NCI-H2107 treated with DMSO at 0.1 percent for 48 hours (cell line): ENCODE measurements around the gene SAC3D1.
"Not testable (repeated sequence)": the region's sequence is repeated elsewhere in the genome, so short reads cannot be mapped to it uniquely, and the experiment has no call there.

ENCODE experiments used
- DNase-seq: peaks from one replicate; lab custom pipeline; 2025; ENCODE audit not compliant: unreplicated experiment; lab: John Stamatoyannopoulos, UW

Gene SAC3D1

DNA sequence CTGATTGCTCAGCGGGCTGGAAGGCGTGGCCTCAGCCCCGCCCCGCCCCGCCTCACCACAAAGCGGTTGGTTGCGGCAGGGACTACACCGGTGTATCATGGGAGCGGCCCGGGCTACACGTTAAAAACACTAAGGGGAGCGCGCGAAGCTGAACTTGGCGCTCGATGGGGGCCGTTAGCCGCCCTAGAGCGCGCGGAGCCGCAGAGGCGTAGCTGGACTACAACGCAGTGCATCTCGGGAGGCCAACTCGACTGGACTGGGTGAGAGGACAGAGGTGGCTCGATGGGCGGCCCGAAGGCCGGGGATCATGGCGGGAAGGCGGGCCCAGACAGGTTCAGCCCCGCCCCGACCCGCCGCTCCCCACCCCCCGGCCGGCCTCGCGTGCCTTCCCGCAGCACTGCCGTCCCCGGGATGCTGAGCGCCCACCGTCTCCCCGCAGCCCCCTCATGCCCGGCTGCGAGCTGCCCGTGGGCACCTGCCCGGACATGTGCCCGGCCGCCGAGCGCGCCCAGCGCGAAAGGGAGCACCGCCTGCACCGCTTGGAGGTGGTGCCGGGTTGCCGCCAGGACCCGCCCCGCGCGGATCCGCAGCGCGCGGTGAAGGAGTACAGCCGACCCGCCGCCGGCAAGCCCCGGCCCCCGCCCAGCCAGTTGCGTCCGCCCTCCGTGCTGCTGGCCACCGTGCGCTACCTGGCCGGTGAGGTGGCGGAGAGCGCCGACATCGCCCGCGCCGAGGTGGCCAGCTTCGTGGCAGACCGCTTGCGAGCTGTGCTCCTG, at the start of gene SAC3D1:
SAC3D1 (plus strand) TSS at position 364 of the 776 bp plus-strand sequence; CDS start at position 447, 83 bp downstream.
- DNase-seq = peak; percentile 87

DNA sequence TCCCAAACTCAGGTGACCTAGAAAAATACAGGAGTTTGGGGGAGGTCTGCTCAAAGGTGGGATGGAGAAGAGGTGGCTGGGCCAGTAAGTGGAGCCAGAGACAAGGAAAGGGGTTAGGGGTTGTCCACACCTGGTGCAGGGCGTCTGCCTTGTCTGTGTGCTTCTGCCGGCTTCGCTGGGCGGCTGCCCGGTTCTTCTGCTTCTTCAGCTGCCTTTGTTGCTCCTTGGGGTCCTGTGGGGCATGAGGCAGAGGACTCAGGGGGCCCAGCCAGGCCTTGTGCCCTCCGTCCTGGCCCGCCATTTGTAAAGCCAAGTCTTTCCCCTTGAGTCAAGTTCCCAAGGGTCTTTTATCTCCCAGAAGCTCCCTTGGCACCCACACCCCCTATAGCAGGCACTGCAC, 46.7 kb upstream of the SAC3D1 start:
- DNase-seq = no peak

DNA sequence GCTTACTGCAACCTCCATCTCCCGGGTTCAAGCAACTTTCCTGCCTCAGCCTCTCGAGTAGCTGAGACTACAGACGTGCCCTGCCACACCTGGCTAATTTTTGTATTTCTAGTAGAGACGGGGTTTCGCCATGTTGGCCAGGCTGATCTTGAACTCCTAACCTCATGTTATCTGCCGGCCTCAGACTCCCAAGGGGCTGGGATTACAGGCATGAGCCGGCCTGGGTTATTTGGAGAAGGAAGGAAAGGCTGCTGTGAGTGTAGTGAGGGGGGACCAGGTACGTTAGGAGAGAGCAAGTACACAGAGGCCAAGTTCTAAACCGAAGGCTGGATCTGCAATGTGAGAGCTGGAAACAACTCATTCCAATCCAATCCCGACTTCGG, 44.7 kb upstream of the SAC3D1 start:
- DNase-seq = no peak

DNA sequence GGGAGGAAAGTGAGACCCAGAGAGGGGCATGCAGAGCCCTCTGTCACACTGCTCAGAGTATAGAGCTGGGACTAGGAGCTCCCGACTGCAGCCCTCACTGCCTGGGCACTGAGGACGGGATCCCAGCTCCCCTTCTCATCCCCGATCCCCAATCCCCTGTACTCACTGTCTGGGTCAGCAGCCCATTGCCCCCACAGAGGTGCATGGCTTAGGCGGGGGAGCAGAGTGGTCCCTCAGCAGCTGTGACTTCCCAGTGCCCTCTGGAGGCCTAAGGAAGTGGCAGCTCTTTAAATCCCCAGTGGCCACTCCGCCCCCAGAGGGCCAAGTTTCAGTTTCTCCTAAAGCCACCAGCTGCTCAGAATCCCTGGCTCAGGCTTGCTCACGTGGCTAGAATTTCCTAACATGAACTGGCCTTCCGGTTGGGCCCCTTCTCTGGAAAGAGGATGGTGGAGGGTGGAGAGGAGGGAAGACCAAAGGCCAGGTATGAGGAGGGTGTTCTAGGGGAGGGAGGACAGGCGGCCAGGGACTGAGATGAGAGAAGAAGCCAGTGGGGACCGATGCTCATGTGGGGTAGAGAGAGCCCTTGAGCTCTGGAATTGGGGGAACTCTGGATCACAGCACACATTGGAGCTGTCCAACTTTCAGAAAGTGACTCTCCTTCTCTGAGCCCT, 44.2 kb upstream of the SAC3D1 start, which contains the start of gene BATF2:
BATF2 (minus strand) TSS at position 262 of the 671 bp plus-strand sequence; CDS start at position 205, 57 bp downstream.
- DNase-seq = peak; percentile 83

DNA sequence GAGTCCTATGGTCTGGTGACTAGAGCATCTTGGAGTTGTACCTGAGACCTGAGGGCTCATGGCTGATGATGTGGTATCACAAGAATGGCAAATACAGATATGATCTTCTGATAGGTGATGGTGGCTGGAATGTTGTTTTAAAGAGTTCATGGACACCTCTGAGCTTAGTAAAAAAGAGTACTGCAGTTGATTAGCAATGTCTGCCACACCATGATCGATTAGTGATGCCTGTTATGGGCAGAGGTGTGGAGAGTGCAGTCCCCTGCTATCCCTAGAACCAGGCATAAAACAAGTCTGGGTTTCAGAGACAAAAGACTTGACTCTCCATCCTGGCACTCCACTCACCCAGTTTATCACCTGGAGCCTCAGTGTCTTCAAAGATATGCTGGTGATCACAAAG, 42.9 kb upstream of the SAC3D1 start:
- no peak for DNase-seq

DNA sequence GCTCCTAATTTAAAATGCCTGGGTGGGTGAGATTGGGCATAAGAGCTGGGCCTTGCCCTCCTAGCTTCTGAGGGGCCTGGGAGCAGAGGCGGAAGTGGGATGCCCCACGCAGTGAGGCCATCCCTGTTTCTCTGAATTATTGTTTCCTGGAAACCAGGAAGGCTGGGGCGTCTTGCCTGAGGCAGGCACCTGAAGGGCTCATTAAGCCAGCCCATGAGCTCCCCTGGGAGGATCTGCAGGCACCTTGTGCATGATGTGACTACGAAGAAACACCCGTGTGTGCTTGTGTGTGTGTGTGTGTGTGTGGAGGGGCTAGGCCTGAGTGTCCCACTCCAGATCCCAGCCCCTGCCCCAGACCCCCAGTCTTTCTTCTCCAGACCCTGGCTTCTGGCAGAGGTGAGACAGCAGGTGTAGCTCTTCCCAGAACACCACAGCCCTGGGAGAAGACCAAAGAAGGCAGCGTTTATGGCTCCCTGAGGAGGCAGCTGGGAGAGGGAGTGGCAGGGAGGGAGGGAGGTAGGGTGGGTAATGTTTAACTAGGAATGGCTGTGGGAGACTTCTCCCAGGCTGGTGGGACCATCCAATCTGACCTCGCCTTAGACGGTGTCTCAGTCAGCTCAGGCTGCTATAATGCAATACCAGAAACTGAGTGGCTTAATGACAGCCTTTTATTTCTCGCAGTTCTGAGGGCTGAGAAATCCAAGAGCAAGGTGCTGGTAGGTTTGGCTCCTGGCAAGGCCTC, 42.1 kb upstream of the SAC3D1 start:
- DNase-seq = peak; percentile 63

DNA sequence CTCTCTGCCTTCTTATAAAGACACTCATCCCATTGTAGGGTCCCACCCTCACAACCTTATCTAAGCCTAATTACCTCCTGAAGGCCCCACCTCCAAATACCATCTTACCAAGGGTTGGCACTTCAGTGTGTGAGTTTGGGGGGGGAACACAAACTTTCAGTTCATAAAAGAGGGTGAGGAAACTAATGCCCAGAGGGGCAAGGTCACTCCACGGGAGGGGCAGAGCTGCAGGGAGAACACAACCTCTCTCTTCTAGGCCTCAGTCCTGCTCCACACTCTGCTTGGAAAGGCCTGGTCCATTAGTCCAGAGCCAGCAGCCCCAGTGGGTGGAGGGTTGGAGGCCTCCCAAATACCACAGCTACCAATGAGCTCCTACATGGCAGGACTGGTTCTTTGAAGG, 41.5 kb upstream of the SAC3D1 start:
- no peak for DNase-seq

DNA sequence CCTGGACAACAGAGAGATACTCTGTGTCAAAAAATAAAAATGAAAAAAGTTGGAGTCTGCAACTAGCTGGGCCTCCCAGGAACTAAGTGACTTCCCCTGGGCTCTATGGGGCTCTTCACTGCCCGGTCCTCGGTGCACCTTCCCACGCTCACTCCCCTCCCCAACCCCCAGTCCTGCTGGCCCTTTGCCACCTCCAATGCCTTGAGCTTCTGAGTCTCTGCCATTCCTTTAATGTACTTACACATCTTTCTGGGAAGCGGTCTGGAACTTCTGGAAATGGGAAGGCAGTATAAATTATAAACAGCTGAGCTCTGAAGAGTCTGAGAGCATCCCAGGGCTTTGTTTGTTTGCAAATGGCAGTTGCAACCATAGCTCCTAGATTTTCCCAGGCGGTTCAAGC, 38.3 kb upstream of the SAC3D1 start:
- no peak for DNase-seq

DNA sequence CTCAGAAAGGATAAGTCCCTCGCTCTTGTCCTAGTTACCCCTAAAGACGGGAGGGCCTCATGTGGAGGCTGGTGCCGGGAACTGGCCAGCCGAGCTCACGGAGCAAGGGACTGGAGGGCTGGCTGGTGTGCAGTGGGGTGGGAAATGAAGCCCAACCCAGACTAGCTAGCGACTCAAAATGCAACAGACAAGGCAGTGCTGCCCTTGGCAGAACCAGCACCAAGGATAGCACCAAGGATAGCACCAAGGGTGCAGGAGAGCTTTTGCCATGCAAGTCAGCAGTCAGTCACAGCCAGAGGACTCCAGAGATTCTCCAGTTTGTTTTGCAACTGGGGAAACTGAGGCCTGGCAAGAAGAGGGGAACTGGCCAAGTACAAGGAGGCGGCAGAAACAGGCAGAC, 37.7 kb upstream of the SAC3D1 start:
- DNase-seq = no peak

DNA sequence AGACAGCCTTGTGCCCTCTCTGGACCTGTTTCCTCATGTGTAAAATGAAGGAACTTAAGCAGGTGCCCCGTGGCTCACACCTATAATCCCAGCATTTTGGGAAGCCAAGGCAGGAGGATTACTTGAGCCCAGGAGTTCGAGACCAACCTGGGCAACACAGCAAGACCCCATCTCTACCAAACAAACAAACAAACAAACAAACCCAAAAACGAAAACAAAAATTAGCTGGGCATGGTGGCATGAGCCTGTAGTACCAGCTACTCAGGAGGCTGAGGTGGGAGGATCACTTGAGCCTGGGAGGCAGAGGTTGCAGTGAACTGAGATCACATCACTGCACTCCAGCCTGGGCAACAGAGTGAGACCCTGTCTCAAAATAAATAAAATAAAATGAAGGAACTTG, 37.0 kb upstream of the SAC3D1 start:
- not testable (repeated sequence) for DNase-seq

DNA sequence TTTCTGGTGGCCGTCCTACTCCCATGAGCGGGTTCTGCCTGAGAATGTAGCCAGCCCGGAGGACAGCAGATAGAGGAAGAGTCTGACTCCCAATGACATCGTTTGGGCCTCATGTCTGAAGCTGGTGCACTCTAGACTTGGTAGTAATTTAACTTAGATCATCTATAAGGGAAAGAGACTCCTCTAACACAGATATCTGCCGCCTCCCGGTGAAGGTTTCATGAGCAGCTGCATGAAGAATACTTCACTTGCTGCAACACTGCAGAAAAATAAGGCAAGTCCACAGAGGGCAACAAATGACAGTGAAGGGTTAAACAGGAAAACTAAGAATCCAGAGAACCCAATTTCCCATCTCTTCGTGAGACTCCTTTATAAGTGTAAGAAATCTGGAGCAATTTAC, 33.0 kb upstream of the SAC3D1 start:
- no peak for DNase-seq

DNA sequence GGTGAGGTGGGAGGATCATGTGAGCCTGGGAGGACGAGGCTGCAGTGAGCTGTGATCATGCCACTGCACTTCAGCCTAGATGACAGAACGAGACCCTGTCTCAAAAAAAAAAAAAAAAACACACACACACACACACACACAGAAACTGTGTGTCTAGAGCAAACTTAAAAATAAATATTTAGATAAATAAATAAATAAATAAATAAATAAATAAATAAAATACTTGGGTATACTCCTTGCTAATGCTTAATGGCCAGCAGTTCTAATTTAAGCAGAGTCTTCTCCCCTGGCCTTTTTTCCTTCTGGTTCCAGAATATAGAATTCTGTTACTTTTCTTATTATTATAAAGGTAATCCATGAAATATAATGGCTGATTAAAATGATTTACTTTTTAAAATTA, 32.1 kb upstream of the SAC3D1 start:
- DNase-seq = no peak

DNA sequence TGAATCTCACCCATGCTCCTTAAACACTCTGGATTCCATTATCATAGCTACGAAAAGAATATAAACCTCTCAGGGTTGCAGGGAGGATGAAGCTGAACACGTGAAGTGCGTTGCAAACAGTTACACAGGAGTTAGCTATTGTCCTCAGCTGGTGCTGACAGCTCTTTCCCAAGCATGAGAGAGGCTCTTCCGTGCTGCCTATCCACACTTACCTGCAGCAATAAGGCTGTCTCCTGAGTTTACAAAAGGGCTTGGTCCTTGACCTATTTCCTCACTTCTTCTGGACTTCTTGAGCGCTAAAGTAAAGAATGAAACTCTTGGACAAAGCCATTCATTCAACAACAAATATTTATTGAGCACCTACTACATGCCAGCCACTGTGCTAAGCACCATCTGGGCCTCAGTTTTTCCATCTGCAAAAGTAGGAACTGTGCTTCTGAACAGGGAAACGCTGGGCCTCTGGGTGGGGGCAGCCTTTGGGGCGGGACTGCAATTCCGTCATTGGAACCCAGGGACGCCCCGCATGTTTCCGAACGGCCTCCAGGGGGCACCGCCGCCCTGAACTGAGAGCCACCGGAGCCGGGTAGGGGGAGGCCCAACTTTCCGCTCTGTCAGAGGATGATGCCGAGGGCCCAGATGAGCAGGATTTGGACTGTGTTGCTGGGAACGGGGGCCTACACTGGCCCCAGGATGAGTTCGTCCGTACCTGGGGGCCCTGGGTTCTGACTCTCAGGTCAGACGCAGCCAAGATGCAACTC, 27.7 kb upstream of the SAC3D1 start:
- DNase-seq = peak; percentile 88

DNA sequence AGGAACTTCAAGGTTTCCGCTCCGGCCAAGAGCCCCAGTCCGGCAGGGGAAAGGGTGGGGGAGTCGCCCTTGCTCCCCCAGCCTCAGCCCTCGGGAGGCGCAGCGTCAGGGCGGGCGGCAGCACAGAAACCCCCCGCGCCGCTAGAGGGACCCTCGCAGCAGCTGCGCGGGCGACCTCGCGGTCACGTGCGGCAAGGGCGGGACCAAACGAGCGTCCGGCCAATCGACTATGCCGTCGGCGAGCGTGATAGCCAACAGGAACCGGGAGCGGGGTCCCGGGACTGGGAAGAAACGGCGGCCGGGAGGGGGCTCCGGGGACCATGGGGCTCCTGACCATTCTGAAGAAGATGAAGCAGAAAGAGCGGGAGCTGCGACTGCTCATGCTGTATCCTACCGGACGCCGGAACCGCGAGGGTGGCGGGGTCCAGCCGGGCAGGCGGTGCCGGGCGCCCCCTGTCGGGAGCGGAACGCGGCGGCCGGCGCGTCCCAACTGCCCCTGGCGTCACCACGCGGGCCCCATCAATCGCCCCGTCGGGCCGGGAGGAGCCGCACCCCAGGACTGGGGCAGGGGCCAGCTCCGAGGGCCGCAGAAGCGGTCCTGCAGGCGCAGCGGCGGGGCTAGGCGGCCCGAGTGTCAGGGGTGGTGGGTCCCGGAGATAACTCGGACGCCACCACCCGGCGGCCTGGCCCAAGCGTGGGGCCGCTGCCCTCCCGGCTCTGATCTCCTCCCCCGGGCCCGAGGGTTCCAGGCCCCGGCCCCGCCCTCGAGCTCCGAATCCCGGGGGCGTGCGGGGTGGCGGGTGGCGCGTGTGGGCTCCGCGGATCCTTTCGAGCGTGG, 26.9 kb upstream of the SAC3D1 start, which contains the start of gene ARL2:
ARL2 (plus strand) TSS at position 273 of the 838 bp plus-strand sequence; CDS start at position 321, 48 bp downstream.
- peak; percentile 60 for DNase-seq

DNA sequence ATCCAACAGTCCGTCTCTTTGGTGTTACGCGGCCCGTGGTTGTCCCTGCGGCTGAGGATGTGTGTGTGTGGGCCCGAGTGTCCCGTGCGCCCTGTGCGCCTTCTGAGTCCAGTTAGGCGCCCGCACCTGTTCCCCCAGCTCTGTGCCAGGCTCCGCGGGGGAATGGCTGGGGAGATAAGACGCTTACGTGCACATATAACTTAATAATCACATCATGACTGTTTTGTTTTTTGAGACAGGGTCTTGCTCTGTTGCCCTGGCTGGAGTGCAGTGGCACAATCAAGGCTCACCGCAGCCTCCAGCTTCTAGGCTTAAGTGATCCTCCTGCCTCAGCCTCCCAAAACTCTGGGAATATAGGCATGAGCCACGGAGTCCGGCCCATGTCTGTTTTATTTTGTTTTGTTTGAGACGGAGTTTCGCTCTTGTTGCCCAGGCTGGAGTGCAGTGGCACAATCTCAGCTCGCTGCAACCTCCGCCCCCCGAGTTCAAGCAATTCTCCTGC, 26.2 kb upstream of the SAC3D1 start:
- no peak for DNase-seq

DNA sequence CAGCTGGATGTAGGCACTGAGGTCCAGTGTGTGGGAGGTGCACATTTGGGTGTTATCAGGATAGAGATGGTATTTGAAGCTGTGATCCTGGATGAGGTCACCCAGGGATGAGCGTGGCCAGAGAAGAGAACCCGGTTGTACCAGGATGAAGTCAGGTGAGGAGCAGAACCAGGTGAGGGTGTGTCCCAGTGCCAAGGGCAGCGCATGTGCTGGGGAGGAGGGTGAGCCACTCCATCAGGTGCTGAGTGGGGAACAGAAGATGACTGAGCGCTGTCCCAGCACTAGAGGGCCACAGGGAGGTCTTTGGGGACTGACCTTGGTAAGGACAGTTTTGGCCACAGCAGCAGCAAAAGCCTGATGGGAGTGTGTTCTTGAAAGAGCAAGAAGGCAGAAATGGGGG, 24.3 kb upstream of the SAC3D1 start:
- DNase-seq = no peak

DNA sequence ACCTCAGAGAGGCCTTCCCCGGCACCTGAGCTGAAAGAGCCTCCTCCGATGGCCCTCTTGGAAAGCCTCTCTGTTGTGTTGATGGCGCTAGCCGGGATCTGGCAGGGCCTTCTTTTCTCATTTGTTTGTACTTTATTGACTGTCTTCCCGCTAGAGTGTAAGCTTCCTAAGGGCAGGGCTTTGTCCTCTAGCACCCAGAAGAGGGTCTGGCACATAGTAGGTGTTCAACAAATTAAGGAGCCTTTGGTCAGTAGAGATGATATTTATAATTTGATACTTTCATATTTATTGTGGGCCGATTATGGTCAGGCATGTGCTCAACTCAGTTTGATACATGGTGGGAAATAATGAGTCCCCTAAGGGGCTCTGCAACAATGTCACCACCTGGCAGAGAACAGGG, 23.1 kb upstream of the SAC3D1 start:
- DNase-seq = no peak

DNA sequence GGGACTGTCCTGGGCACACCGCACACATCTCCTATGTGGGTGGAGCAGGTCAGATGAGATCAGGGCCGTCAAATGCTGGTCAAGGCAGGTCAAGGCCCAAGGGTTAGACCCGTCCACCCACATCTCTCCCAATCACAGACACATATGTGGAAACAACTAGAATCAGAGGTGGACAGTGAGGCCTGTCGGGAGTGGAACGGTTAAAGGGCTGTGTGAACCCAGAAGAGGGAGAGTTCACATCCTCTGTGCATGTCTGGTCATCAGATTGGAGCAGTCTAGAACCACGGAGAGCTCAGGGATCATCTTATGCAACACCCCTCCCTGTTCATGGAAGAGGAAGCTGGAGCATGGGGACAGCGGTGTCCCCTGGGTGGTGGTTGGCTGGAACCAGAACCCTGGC, 21.2 kb upstream of the SAC3D1 start:
- DNase-seq = no peak

DNA sequence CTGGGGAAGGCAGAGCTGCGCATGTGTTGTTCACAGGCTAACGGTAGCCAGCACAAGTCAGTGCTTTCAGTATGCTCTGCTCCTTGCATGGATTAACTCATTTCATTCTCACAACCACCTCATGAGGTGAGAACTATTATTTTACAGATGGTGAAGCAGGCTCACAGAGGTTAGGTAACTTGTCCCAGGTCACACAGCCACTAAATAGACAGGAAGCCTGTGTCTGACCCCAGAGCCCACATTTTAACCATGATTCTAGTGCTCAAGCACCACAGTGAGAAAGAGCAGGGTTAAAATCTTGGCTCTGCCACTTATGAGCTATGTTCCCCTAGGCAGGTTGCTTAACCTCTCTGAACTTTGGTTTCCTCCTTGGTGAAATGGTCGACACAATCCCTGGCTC, 20.0 kb upstream of the SAC3D1 start:
- no peak for DNase-seq

DNA sequence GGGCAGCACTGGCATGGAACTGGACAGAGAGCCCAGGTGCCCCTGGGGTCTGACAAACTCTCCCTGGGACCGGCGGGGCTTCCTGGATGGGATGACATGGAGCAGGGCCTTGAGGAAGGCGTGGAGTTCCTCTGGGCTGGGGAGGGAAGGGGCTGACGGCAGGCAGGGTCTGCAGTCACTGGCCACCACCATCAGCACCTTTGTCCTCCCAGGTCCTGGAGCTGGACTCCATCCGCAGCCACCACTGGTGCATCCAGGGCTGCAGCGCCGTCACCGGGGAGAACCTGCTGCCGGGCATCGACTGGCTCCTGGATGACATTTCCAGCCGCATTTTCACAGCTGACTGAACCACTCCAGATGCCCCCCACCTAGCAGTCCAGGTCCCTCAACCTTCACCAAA, 19.5 kb upstream of the SAC3D1 start:
- no peak for DNase-seq
